Sigmoid colon (tissue), 7 donors: ENCODE results near the gene HECW1. TPM values are rescaled to one million over a fixed set of nuclear protein-coding genes. Genes with fewer than 3 reads are reported as not detected.

Source experiments
- DNase-seq: peaks from one replicate; pipeline ENCODE4 v3.0.0-alpha.2; 2019
- H3K27ac ChIP-seq, 4 donors: fragments of 200-600 bp; sonication (generic); one replicate each; pipeline ENCODE4 v1.5.1; 2016 to 2019; ENCODE audit warnings: mild to moderate bottlenecking in 1 of 4
- H3K27me3 ChIP-seq, 3 donors: fragments of 200-600 bp; sonication (generic); one replicate each; pipeline ENCODE4 v1.5.1; 2019; ENCODE audit warnings: mild to moderate bottlenecking in 1 of 3
- H3K36me3 ChIP-seq, 4 donors: fragments of 200-600 bp; sonication (generic); one replicate each; pipeline ENCODE4 v1.5.1; 2016 to 2019
- H3K4me1 ChIP-seq, 4 donors: fragments of 200-600 bp; sonication (generic); one replicate each; pipeline ENCODE4 v1.5.1; 2017 to 2019
- H3K4me3 ChIP-seq, 4 donors: fragments of 200-600 bp; sonication (generic); one replicate each; pipeline ENCODE4 v1.5.1; 2017 to 2019; ENCODE audit warnings: mild to moderate bottlenecking in 2 of 4, moderate library complexity in 1 of 4
- H3K9me3 ChIP-seq, 4 donors: fragments of 200-600 bp in 3 of 4; sonication (generic) in 3 of 4; one replicate each; pipeline versions ENCODE4 v1.5.1 to v1.6.1; 2013 to 2019
- CTCF ChIP-seq, 4 experiments: fragments of 450-650 bp in 3 of 4; fragments of 200-600 bp in 1 of 4; IDR thresholded peaks; one replicate each; pipeline ENCODE4 v1.5.1; 2016 to 2019; ENCODE audit warnings: antibody characterized with exemption in 4 of 4, mild to moderate bottlenecking in 3 of 4, moderate library complexity in 2 of 4
- EP300 ChIP-seq, 4 donors: sonication (generic); formaldehyde crosslinking; IDR thresholded peaks; one replicate each; pipeline ENCODE4 v1.6.1; 2017; ENCODE audit warnings: antibody characterized with exemption in 4 of 4
- POLR2A ChIP-seq, 2 donors: fragments of 450-650 bp; IDR thresholded peaks; one replicate each; pipeline ENCODE4 v1.6.1; 2016; ENCODE audit warnings: antibody characterized with exemption in 2 of 2, mild to moderate bottlenecking in 2 of 2, moderate library complexity in 2 of 2
- POLR2AphosphoS5 ChIP-seq, 4 donors: sonication (generic); formaldehyde crosslinking; IDR thresholded peaks; one replicate each; pipeline ENCODE4 v1.6.1; 2017; ENCODE audit warnings: antibody characterized with exemption in 4 of 4
- WGBS, 2 donors: extraction: QIAGEN DNeasy Blood & Tissue Kit; methylation state at CpG; one replicate each; pipeline ENCODE4 v1.1.7; 2013; 5-methylcytosine and 5-hydroxymethylcytosine counted together
- intact Hi-C: fragments of 100-400 bp; cut with DNase I; formaldehyde crosslinking; loops from one replicate; pipeline ENCODE4 v1.15.1; 2023
- polyA plus RNA-seq, 3 donors: library from polyadenylated mRNA; stranded (reverse); fragments of 200-250 nt; gene quantifications; one replicate each; pipeline ENCODE4 v1.2.3, GENCODE V29; 2013
- total RNA-seq, 4 donors: library from RNA; depleted of rRNA; stranded (reverse); fragments of >200 nt; gene quantifications; one replicate each; pipeline ENCODE4 v1.1.0, GENCODE V29; 2016
- donor health status: healthy with polysubstance abuse.
- donor health status: Bipolar disorder and iron deficiency.
- donor health status: healthy.

HECW1 gene
- total and polyA plus RNA-seq, 7 donors = 0.33 to 7.8 (median 1.2) TPM

- H3K4me1 ChIP-seq = no peaks in the 10 kb centered on the region
- no peaks in the 10 kb centered on the region for H3K27me3 ChIP-seq
- DNase-seq = no peak
- H3K27ac ChIP-seq = no peak overlapping the region
- H3K36me3 ChIP-seq = no peaks in the 10 kb centered on the region
- no peaks in the 10 kb centered on the region for H3K9me3 ChIP-seq
- intact Hi-C loops = no loop called here
- 68 to 73% methylated on average over 5 of the region's 5 CpGs for whole genome bisulfite sequencing, 2 donors
- H3K4me3 ChIP-seq = no peak overlapping the region
- TF ChIP-seq EP300 (IDR thresholded peaks at IDR 0.05) = no peak
- TF ChIP-seq POLR2A (IDR thresholded peaks at IDR 0.05) = no peak
- TF ChIP-seq POLR2AphosphoS5 (IDR thresholded peaks at IDR 0.05) = no peak
- no peak for TF ChIP-seq CTCF (IDR thresholded peaks at IDR 0.05)
Measured at GRCh38 chr7:43196379-43196778, 83.9 kb downstream of the HECW1 start.

DNA sequence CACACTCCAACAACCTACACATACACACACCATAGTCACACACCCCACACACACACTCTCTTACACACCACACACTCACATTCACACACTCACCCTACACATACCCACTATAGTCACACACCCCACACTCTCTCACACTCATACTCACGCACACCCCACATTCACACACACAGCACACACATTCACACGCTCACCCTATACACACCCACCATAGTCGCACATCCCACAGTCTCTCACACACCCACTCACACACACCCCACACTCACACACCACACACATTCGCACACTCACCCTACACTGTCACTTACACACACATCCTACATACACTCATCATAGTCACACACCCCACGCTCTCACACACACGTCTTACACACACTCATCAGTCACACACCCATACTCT is 85.6 kb downstream of the HECW1 start:
- Histone ChIP-seq H3K4me3 (no peak overlapping the region), H3K27me3 (no peaks in the 10 kb centered on the region), H3K9me3 (no peaks in the 10 kb centered on the region), H3K27ac (no peak overlapping the region), H3K4me1 (no peaks in the 10 kb centered on the region), H3K36me3 (no peaks in the 10 kb centered on the region)
- DNase-seq = no peak
- 94 to 96% methylated on average over 6 of the region's 6 CpGs for WGBS, 2 donors
- intact Hi-C loops = no loop called here
- TF ChIP-seq EP300 (IDR thresholded peaks at IDR 0.05) = no peak
- TF ChIP-seq POLR2A (IDR thresholded peaks at IDR 0.05) = no peak
- TF ChIP-seq CTCF (IDR thresholded peaks at IDR 0.05) = no peak
- TF ChIP-seq POLR2AphosphoS5 (IDR thresholded peaks at IDR 0.05) = no peak

DNA sequence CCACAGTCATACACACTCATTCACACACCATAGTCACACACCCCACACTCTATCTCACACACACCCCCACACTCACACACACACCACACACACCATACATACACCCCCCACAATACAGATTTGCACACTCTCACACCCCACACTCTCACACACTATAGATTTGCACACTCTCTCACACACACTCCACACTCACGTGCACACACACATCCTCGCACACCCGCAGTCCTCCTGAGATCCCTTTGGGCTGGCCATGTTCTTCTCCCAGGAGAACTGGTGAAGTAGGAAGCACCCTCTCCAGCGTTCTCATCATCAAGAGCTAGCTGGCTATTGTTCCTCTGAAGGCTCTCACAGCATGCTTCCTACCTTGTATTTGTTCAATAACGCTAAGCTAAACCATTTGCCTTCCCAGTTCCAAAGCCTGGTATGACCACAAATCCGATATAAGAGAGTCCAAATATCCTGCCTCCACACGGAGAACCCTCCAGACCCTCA is 86.2 kb downstream of the HECW1 start:
- H3K36me3 ChIP-seq = no peaks in the 10 kb centered on the region
- no peak for DNase-seq
- TF ChIP-seq CTCF (IDR thresholded peaks at IDR 0.05) = no peak
- no peak for TF ChIP-seq POLR2AphosphoS5 (IDR thresholded peaks at IDR 0.05)
- no peak for TF ChIP-seq EP300 (IDR thresholded peaks at IDR 0.05)
- H3K9me3 ChIP-seq = no peaks in the 10 kb centered on the region
- H3K27me3 ChIP-seq = no peaks in the 10 kb centered on the region
- WGBS, 2 donors = 69 to 72% methylated on average over 7 of the region's 7 CpGs
- H3K4me1 ChIP-seq = no peaks in the 10 kb centered on the region
- intact Hi-C loops = no loop called here
- no peak overlapping the region for H3K4me3 ChIP-seq
- H3K27ac ChIP-seq = no peak overlapping the region

DNA sequence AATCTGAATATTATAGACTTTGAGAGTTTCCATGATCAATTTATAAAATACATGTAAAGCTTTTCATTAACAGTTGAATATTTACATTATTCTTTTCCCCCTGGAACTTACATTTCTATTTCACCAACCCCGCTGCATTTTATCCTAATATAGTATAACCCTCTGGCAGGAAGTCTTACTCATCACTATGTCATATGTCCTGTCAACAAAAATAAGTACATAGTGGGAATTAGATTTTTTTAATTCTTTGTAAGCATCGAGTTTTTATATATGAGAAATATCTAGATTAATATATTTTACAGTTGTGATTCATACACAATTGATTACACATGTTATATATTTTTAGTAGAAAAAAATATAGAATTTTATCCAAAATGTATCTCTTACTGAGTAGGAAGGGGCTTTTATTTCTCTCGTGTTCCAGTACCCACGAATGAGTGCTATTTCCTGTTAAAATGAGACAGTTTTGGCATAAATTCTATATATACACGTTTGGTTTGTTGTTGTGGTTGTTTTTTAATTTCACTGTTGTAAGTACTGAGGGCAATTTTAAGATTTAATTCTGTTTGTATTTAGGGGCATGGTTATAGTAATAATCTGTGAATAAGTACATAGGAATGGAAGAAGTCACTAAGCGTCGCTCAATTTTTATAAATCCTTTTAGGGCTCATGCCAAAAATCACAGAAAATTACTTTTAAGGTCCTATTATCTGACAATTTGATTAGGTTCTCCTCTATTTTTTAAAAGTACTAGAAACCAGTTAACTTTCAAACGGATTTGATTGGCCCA is 87.1 kb downstream of the HECW1 start:
- Histone ChIP-seq H3K36me3 (no peaks in the 10 kb centered on the region), H3K27ac (no peak overlapping the region), H3K4me3 (no peak overlapping the region), H3K9me3 (no peaks in the 10 kb centered on the region), H3K4me1 (no peaks in the 10 kb centered on the region), H3K27me3 (no peaks in the 10 kb centered on the region)
- intact Hi-C loops = no loop called here
- 65% methylated on average over 8 of the region's 8 CpGs for WGBS, 2 donors
- no peak for TF ChIP-seq EP300 (IDR thresholded peaks at IDR 0.05)
- TF ChIP-seq CTCF (IDR thresholded peaks at IDR 0.05) = no peak
- no peak for TF ChIP-seq POLR2AphosphoS5 (IDR thresholded peaks at IDR 0.05)
- TF ChIP-seq POLR2A (IDR thresholded peaks at IDR 0.05) = no peak
- no peak for DNase-seq
